Effector CD4-positive, alpha-beta T cell (primary cell): ENCODE measurements around the gene CDRT4.

Source experiments
- DNase-seq: peaks from one replicate; pipeline ENCODE4 v3.0.0-alpha.2; 2020

The CDRT4 gene

DNA sequence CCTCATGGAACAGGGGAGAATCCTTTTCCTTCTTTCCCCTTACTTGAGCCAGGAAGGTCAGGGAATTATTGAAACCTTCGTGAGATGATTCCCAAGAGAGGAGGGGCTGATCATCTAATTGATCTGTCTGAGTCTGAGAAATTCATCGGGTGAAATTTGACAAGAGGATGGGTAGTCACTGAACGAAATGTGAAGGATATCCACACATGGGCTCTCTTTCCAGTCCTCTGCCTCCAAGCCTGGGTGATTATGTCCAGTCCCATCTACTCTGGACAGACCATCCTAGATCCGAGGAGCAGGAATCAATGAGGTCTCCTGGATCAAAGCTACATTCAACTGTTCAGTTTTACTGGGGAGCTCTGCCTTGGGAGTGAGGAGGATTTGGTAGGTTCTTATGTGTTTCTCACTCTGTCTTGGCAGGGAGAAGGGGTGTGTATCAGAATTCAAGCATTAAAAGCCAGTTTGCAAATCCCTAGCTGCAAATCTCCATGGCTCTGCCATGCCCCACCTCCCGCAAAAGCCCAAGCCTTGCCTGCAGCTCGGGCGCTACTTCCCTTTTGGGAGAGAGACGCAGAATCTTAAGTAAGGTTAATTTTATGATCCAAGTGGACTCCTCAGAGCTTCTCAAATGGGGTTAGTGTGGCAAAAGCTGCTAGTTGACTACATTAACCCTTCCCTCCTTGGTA, 78.9 kb downstream of the CDRT4 start:
- DNase-seq = no peak

DNA sequence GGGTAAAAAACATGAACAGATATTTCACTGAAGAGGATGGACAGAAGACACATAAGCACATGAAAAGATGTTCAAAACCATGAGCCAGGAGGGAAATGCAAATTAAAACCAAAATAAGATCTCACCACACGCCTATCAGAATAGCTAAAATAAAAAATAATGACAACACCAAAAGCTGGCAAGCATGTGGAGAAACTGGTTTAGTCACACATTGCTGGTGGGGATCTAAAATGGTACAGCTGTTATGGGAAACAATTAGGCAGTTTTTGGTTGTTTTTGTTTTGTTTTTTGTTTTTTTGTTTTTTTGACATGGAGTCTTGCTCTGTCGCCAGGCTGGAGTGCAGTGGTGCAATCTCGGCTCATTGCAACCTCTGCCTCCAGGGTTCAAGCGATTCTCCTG, 81.3 kb downstream of the CDRT4 start:
- no peak for DNase-seq
